Keratinocyte (primary cell): ENCODE data around the gene ELK3. TPM values are rescaled to one million over a fixed set of nuclear protein-coding genes. Genes with fewer than 3 reads are reported as not detected.

Experiments used
- DNase-seq: peaks from one replicate; pipeline ENCODE4 v3.0.0-alpha.2; 2011; ENCODE audit warnings: low read depth, missing footprints, low spot score
- FAIRE-seq: peaks from 2 replicates; lab custom pipeline; 2011; peaks lifted over from hg19 to GRCh38; lab: Jason Lieb, UNC
- H2AFZ ChIP-seq: 2 replicates; pipeline ENCODE4 v1.6.0; 2012; ENCODE audit warnings: low read length, control low read depth, inconsistent platforms; ENCODE audit not compliant: control insufficient read depth
- H3K27ac ChIP-seq: 2 replicates; pipeline ENCODE4 v1.5.1; 2011; ENCODE audit warnings: low read length; ENCODE audit not compliant: control insufficient read depth, insufficient read depth
- H3K27me3 ChIP-seq: 3 replicates; pipeline ENCODE4 v1.6.0; 2011; ENCODE audit warnings: low read length; ENCODE audit not compliant: control insufficient read depth, insufficient read depth; ENCODE audit errors: extremely low read depth
- H3K36me3 ChIP-seq, 2 experiments: 2 replicates in 1 of 2; 3 replicates in 1 of 2; pipeline ENCODE4 v1.5.1; 2011; ENCODE audit warnings: low read length in 2 of 2, mild to moderate bottlenecking in 1 of 2; ENCODE audit not compliant: control insufficient read depth in 2 of 2, insufficient read depth in 2 of 2; ENCODE audit errors: extremely low read depth in 1 of 2
- H3K4me1 ChIP-seq: 3 replicates; pipeline ENCODE4 v1.5.1; 2011; ENCODE audit warnings: low read length; ENCODE audit not compliant: control insufficient read depth, insufficient read depth; ENCODE audit errors: extremely low read depth
- H3K4me2 ChIP-seq: 3 replicates; pipeline ENCODE4 v1.6.0; 2011; ENCODE audit warnings: low read depth, low read length; ENCODE audit not compliant: control insufficient read depth, insufficient read depth; ENCODE audit errors: extremely low read depth
- H3K4me3 ChIP-seq, 3 experiments: fragments of 200-600 bp in 1 of 3; sonication (generic) in 1 of 3; 2 replicates in 2 of 3; 3 replicates in 1 of 3; pipeline ENCODE4 v1.5.1; 2011 to 2016; ENCODE audit warnings: low read length in 3 of 3, mild to moderate bottlenecking in 3 of 3, control low read depth in 2 of 3, inconsistent platforms in 1 of 3, low read depth in 1 of 3, mixed read lengths in 1 of 3, mixed run types in 1 of 3, moderate library complexity in 1 of 3; ENCODE audit not compliant: control insufficient read depth in 2 of 3, insufficient read depth in 2 of 3; ENCODE audit errors: extremely low read depth in 1 of 3
- H3K79me2 ChIP-seq: 2 replicates; pipeline ENCODE4 v1.6.0; 2012; ENCODE audit warnings: low read length; ENCODE audit not compliant: control insufficient read depth, insufficient read depth
- H3K9ac ChIP-seq: 3 replicates; pipeline ENCODE4 v1.6.0; 2011; ENCODE audit warnings: low read length; ENCODE audit not compliant: control insufficient read depth, insufficient read depth; ENCODE audit errors: extremely low read depth
- H3K9me1 ChIP-seq: 3 replicates; pipeline ENCODE4 v1.6.0; 2011; ENCODE audit warnings: low read length; ENCODE audit not compliant: control insufficient read depth, insufficient read depth; ENCODE audit errors: extremely low read depth
- H3K9me3 ChIP-seq: 2 replicates; pipeline ENCODE4 v1.5.1; 2012; ENCODE audit warnings: low read depth, low read length; ENCODE audit not compliant: control insufficient read depth
- H4K20me1 ChIP-seq: 3 replicates; pipeline ENCODE4 v1.6.0; 2011; ENCODE audit warnings: low read length; ENCODE audit not compliant: control insufficient read depth, insufficient read depth; ENCODE audit errors: extremely low read depth
- CTCF ChIP-seq, 3 experiments: IDR thresholded peaks in 1 of 3; conservative IDR thresholded peaks in 1 of 3; optimal IDR thresholded peaks in 1 of 3; 2 replicates in 2 of 3; 3 replicates in 1 of 3; pipeline versions ENCODE3 to v1.5.1; 2011; ENCODE audit warnings: low read length in 3 of 3, mild to moderate bottlenecking in 3 of 3, moderate library complexity in 2 of 3, control low read depth in 1 of 3, inconsistent platforms in 1 of 3; ENCODE audit not compliant: insufficient read depth in 2 of 3; ENCODE audit errors: extremely low read depth in 1 of 3
- EZH2 ChIP-seq: IDR thresholded peaks from one replicate; pipeline ENCODE4 v1.6.1; 2012; ENCODE audit warnings: inconsistent platforms, mild to moderate bottlenecking, low read length, moderate library complexity
- dilution Hi-C: fragments of 300-500 bp; cut with MboI; formaldehyde crosslinking; loops from one replicate; pipeline ENCODE4 v1.7.0; 2020; ENCODE audit warnings: low sequenced_read_pairs; ENCODE audit not compliant: extremely low pct_ligation_motif_present
- polyA plus RNA-seq, 5 experiments: library from polyadenylated mRNA; depleted of rRNA in 3 of 5; stranded (reverse) in 3 of 5; stranded (forward) in 1 of 5; unstranded in 1 of 5; fragments of >200 nt; gene quantifications; 1 replicate in 1 of 5; 2 replicates in 3 of 5; 3 replicates in 1 of 5; pipeline versions ENCODE4 v1.2.1 to v1.2.3, GENCODE V29; 2011 to 2012; ENCODE audit warnings: missing spikeins in 2 of 5, low read depth in 1 of 5, low replicate concordance in 1 of 5

Gene ELK3
- polyA plus RNA-seq, 1 donor (not counting 4 experiments of a cell fraction or from before 2014, with no cell fraction given): 28.2 TPM

- Histone ChIP-seq H3K27ac (no peak overlapping the region), H3K9ac (no peak overlapping the region), H3K9me3 (no peaks in the 10 kb centered on the region), H3K4me1 (peaks cover 13% of the 10 kb centered on the region), H3K9me1 (peaks cover 7% of the 10 kb centered on the region), H3K27me3 (no peaks in the 10 kb centered on the region), H3K4me2 (no peak overlapping the region), H4K20me1 (peaks cover 18% of the 10 kb centered on the region), H2AFZ (no peak overlapping the region), H3K36me3 (peaks cover 33 to 65% of the 10 kb centered on the region in 2 experiments), H3K79me2 (peaks cover 92% of the 10 kb centered on the region), H3K4me3 (no peak overlapping the region)
- TF ChIP-seq CTCF (optimal IDR thresholded peaks at IDR 0.05 in 1 of 3, IDR thresholded peaks at IDR 0.05 in 1 of 3, conservative IDR thresholded peaks at IDR 0.05 in 1 of 3; ENCODE audit: extremely low read depth in 1 of 3, insufficient read depth in 2 of 3, low read length in 3 of 3): no peak
- no peak for TF ChIP-seq EZH2
- no peak for DNase-seq
- dilution Hi-C loops: no loop called here
- FAIRE-seq: no peak
These were observed 50.7 kb downstream of the ELK3 start for GRCh38 chr12:96244826-96245225.

GRCh38 chr12:96246926-96247505 is 52.8 kb downstream of the ELK3 start:
- Histone ChIP-seq H2AFZ (no peak overlapping the region), H3K4me1 (peaks cover 14% of the 10 kb centered on the region), H3K27ac (no peak overlapping the region), H3K4me2 (no peak overlapping the region), H3K9me3 (no peaks in the 10 kb centered on the region), H3K79me2 (peaks cover 91% of the 10 kb centered on the region), H4K20me1 (peaks cover 19% of the 10 kb centered on the region), H3K4me3 (no peak overlapping the region), H3K36me3 (peaks cover 39 to 64% of the 10 kb centered on the region in 2 experiments), H3K9ac (no peak overlapping the region), H3K9me1 (peaks cover 10% of the 10 kb centered on the region), H3K27me3 (no peaks in the 10 kb centered on the region)
- FAIRE-seq (no peak), DNase-seq (no peak)
- dilution Hi-C loops: no loop called here
- TF ChIP-seq CTCF (optimal IDR thresholded peaks at IDR 0.05 in 1 of 3, IDR thresholded peaks at IDR 0.05 in 1 of 3, conservative IDR thresholded peaks at IDR 0.05 in 1 of 3; ENCODE audit: extremely low read depth in 1 of 3, insufficient read depth in 2 of 3, low read length in 3 of 3) (no peak), EZH2 (no peak)
